Caco-2 (cell line): ENCODE results near the gene RALGAPB. TPM values are rescaled to one million over a fixed set of nuclear protein-coding genes. Genes with fewer than 3 reads are reported as not detected.
A peak's percentile ranks its signal among the peaks of the same experiment; 100 is the strongest.

ENCODE experiments used
- BruUV-seq: library from RNA; stranded (reverse); fragments of 400-500 nt; replicated peaks from 2 replicates; lab custom pipeline; 2021; lab: Mats Ljungman, UMichigan
- CTCF ChIA-PET: fragments of 300-600 bp; sonication (Branson Sonifier 250); formaldehyde crosslinking; loops from one replicate; lab custom pipeline; 2022; ENCODE audit warnings: antibody characterized with exemption; lab: Charles Lee
- POLR2A ChIA-PET: fragments of 300-600 bp; sonication (Branson Sonifier 250); formaldehyde crosslinking; loops from one replicate; lab custom pipeline; 2022; ENCODE audit warnings: antibody characterized with exemption; lab: Charles Lee
- DNase-seq, 2 experiments: peaks; one replicate each; pipeline versions ENCODE4 v3.0.0 to v3.0.0-alpha.2; 2020 to 2022
- H3K27me3 ChIP-seq: replicated peaks from 2 replicates; pipeline ENCODE4 v1.6.0; 2011; ENCODE audit warnings: low read length; ENCODE audit not compliant: control insufficient read depth, insufficient read depth
- H3K36me3 ChIP-seq: 2 replicates; pipeline ENCODE4 v1.5.1; 2011; ENCODE audit warnings: low read length; ENCODE audit not compliant: control insufficient read depth, insufficient read depth
- H3K4me1 ChIP-seq: fragments of 250-450 bp; sonication (Bioruptor Pico); 2 replicates; pipeline ENCODE4 v1.5.1; 2020; ENCODE audit warnings: mild to moderate bottlenecking
- H3K4me3 ChIP-seq: 2 replicates; pipeline ENCODE4 v1.5.1; 2011; ENCODE audit warnings: low read depth, mild to moderate bottlenecking, control low read depth, low read length
- H3K9me3 ChIP-seq: fragments of 250-450 bp; sonication (Bioruptor Pico); 2 replicates; pipeline ENCODE4 v1.5.1; 2020; ENCODE audit warnings: mild to moderate bottlenecking, moderate library complexity
- H3K27ac Mint-ChIP-seq: one replicate; pipeline ENCODE4 v1.8.0; 2022; ENCODE audit warnings: mixed read lengths; ENCODE audit not compliant: unreplicated experiment
- H3K27me3 Mint-ChIP-seq: one replicate; pipeline ENCODE4 v1.8.0; 2022; ENCODE audit warnings: mixed read lengths; ENCODE audit not compliant: insufficient read depth, unreplicated experiment
- H3K36me3 Mint-ChIP-seq: one replicate; pipeline ENCODE4 v1.8.0; 2022; ENCODE audit warnings: mild to moderate bottlenecking, mixed read lengths; ENCODE audit not compliant: insufficient read depth, unreplicated experiment
- H3K4me1 Mint-ChIP-seq: one replicate; pipeline ENCODE4 v1.8.0; 2022; ENCODE audit warnings: low read depth, mixed read lengths; ENCODE audit not compliant: unreplicated experiment
- H3K4me3 Mint-ChIP-seq: one replicate; pipeline ENCODE4 v1.8.0; 2022; ENCODE audit warnings: mild to moderate bottlenecking, moderate library complexity, mixed read lengths; ENCODE audit not compliant: unreplicated experiment
- H3K9me3 Mint-ChIP-seq: one replicate; pipeline ENCODE4 v1.8.0; 2022; ENCODE audit warnings: mixed read lengths; ENCODE audit not compliant: unreplicated experiment
- intact Hi-C: fragments of 100-400 bp; cut with micrococcal nuclease; formaldehyde crosslinking; loops from one replicate; pipeline ENCODE4 v1.10.0; 2022; ENCODE audit not compliant: unreplicated experiment
- total RNA-seq: library from RNA; stranded (reverse); gene quantifications from 2 replicates; pipeline ENCODE4 v1.2.3, GENCODE V29; 2022
- TF ChIP-seq, protein P1 (sequence below), 2 experiments: fragments of 200-600 bp in 1 of 2; IDR thresholded peaks; 1 replicate in 1 of 2; 2 replicates in 1 of 2; pipeline versions ENCODE4 v1.5.1 to v1.8.0; 2011 to 2022; ENCODE audit warnings: antibody characterized with exemption in 1 of 2, control low read depth in 1 of 2, inconsistent platforms in 1 of 2, low read depth in 1 of 2, low read length in 1 of 2, mild to moderate bottlenecking in 1 of 2, moderate library complexity in 1 of 2; ENCODE audit not compliant: insufficient read depth in 1 of 2, severe bottlenecking in 1 of 2, unreplicated experiment in 1 of 2

RALGAPB gene
- total RNA-seq, 1 experiment from 2014 or later = 69.1 TPM

DNA sequence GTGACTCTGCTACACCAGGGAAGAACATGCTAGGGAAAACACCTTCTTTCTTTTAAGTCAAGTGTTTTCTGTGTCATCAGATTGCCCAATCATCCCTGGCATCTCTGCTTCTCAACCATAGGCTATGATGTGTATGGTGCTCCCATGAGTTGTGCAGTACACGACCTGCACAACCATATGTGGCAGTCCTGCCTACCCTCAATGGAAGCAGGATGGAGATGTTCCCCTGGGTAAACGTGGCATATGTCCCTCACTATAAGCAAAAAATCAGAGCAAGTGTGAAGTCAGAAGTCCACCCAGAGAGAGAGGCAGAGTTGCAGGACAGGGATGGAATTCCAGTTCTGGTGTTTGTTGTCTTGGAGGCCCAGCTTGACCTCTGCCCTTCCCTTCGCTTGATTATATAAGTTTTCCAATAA, 27.3 kb upstream of the RALGAPB start:
- ChIA-PET CTCF (interaction anchor here (1.1 to 3.8 kb wide), 4 partner anchors 11 to 28 kb away, joined by 4 to 91 read pairs (median 40); partner anchors contain the start of genes RALGAPB and SNHG17), POLR2A (interaction anchor here (1.1 to 3.6 kb wide), 2 partner anchors 8 to 27 kb away, joined by 7 to 56 read pairs; partner anchors contain the start of gene RALGAPB)
- no peak for DNase-seq
- H3K4me3 Mint-ChIP-seq = peak overlapping the region; percentile 31
- H3K27me3 Mint-ChIP-seq = peaks cover 6% of the 10 kb centered on the region
- peaks cover 19% of the 10 kb centered on the region for H3K4me1 Mint-ChIP-seq
- intact Hi-C loops = no loop called here
- H3K4me1 ChIP-seq = peaks cover 14% of the 10 kb centered on the region
- H3K4me3 ChIP-seq = no peak overlapping the region
- peaks cover 18% of the 10 kb centered on the region for H3K36me3 Mint-ChIP-seq
- H3K9me3 Mint-ChIP-seq = no peaks in the 10 kb centered on the region
- BruUV-seq = no TSS peak
- TF ChIP-seq, protein P1, sequence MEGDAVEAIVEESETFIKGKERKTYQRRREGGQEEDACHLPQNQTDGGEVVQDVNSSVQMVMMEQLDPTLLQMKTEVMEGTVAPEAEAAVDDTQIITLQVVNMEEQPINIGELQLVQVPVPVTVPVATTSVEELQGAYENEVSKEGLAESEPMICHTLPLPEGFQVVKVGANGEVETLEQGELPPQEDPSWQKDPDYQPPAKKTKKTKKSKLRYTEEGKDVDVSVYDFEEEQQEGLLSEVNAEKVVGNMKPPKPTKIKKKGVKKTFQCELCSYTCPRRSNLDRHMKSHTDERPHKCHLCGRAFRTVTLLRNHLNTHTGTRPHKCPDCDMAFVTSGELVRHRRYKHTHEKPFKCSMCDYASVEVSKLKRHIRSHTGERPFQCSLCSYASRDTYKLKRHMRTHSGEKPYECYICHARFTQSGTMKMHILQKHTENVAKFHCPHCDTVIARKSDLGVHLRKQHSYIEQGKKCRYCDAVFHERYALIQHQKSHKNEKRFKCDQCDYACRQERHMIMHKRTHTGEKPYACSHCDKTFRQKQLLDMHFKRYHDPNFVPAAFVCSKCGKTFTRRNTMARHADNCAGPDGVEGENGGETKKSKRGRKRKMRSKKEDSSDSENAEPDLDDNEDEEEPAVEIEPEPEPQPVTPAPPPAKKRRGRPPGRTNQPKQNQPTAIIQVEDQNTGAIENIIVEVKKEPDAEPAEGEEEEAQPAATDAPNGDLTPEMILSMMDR (IDR thresholded peaks at IDR 0.05; ENCODE audit: insufficient read depth in 1 of 2, low read depth in 1 of 2, low read length in 1 of 2, severe bottlenecking in 1 of 2, unreplicated experiment in 1 of 2) = no peak
- no peaks in the 10 kb centered on the region; the same call in 1 of the 2 replicates for H3K36me3 ChIP-seq
- H3K9me3 ChIP-seq = no peaks in the 10 kb centered on the region
- no peaks in the 10 kb centered on the region for H3K27me3 ChIP-seq
- H3K27ac Mint-ChIP-seq = no peak overlapping the region

DNA sequence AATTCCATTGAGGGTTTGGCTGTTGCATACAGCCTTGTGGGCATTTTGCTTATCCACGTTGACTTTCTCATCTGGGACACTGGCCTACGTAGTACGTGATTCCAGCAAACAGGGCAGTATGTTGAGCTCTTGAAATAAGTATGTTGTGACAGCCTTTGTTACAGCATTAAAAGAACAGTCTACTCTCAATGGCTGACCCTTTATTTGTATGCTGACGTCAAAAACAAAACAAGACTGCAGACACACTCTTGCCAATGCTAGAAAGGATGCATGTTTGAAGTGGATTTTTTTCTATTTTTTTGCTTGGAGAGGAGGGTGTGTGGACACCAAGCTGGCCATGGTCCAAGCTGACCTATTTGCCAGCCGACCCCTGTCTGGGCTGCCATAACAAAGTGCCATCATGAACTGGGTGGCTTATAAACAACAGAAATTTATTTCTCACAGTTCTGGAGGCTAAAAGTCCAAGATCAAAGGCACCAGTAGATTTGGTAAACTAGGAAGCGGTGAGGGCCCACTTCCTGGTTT, 26.7 kb upstream of the RALGAPB start:
- intact Hi-C loops = loop anchor here (1.0 kb wide), 2 partner anchors 11 to 26 kb away; partner anchors contain the start of genes RALGAPB and SNHG17
- no TSS peak for BruUV-seq

More for the DNA sequence above, 26.7 kb upstream of the RALGAPB start:
- no peaks in the 10 kb centered on the region; the same call in 1 of the 2 replicates for H3K36me3 ChIP-seq
- Mint-ChIP-seq H3K36me3 (peaks cover 23% of the 10 kb centered on the region), H3K27ac (peak overlapping the region; percentile 63), H3K9me3 (no peaks in the 10 kb centered on the region), H3K27me3 (peaks cover 6% of the 10 kb centered on the region), H3K4me3 (peak overlapping the region; percentile 81), H3K4me1 (peaks cover 19% of the 10 kb centered on the region)
- CTCF ChIA-PET = interaction anchor here (0.5 to 3.8 kb wide), 16 partner anchors 8 to 355 kb away, joined by 3 to 91 read pairs (median 4); partner anchors contain the start of genes RALGAPB and SNHG17
- TF ChIP-seq, protein P1 (IDR thresholded peaks at IDR 0.05; ENCODE audit: insufficient read depth in 1 of 2, low read depth in 1 of 2, low read length in 1 of 2, severe bottlenecking in 1 of 2, unreplicated experiment in 1 of 2) = no peak
- peaks cover 14% of the 10 kb centered on the region for H3K4me1 ChIP-seq
- no peaks in the 10 kb centered on the region for H3K27me3 ChIP-seq
- DNase-seq = no peak
- POLR2A ChIA-PET = interaction anchor here (0.5 to 3.6 kb wide), 7 partner anchors 8 to 1237 kb away, joined by 3 to 101 read pairs (median 3); partner anchors contain the start of genes RALGAPB and SNHG17
- H3K4me3 ChIP-seq = peak overlapping the region; percentile 70
- H3K9me3 ChIP-seq = no peaks in the 10 kb centered on the region
